SJCRH30 (cell line): ENCODE measurements around the gene GNLY. TPM values are rescaled to one million over a fixed set of nuclear protein-coding genes. Genes with fewer than 3 reads are reported as not detected.
A peak's percentile ranks its signal among the peaks of the same experiment; 100 is the strongest.
"Not testable (repeated sequence)": the region's sequence is repeated elsewhere in the genome, so short reads cannot be mapped to it uniquely, and the experiment has no call there.

ENCODE experiments used
- DNase-seq, 2 experiments: peaks; one replicate each; pipeline ENCODE4 v3.0.0-alpha.2; 2015 to 2020
- H3K27ac ChIP-seq: fragments of 250-450 bp; sonication (Bioruptor Pico); 2 replicates; pipeline ENCODE4 v1.5.1; 2020; ENCODE audit warnings: mild to moderate bottlenecking, moderate library complexity
- H3K27me3 ChIP-seq: fragments of 250-450 bp; sonication (Bioruptor Pico); 2 replicates; pipeline ENCODE4 v1.5.1; 2020; ENCODE audit warnings: mild to moderate bottlenecking, moderate library complexity
- H3K36me3 ChIP-seq: fragments of 250-450 bp; sonication (Bioruptor Pico); 2 replicates; pipeline ENCODE4 v1.5.1; 2020; ENCODE audit warnings: mild to moderate bottlenecking, moderate library complexity
- H3K4me1 ChIP-seq: fragments of 250-450 bp; sonication (Bioruptor Pico); 2 replicates; pipeline ENCODE4 v1.5.1; 2020; ENCODE audit warnings: mild to moderate bottlenecking, moderate library complexity
- H3K4me3 ChIP-seq: fragments of 250-450 bp; sonication (Bioruptor Pico); 2 replicates; pipeline ENCODE4 v1.5.1; 2020; ENCODE audit warnings: mild to moderate bottlenecking, moderate library complexity
- H3K9me3 ChIP-seq: fragments of 250-450 bp; sonication (Bioruptor Pico); replicated peaks from 2 replicates; pipeline ENCODE4 v1.5.1; 2020; ENCODE audit warnings: mild to moderate bottlenecking, moderate library complexity
- total RNA-seq: library from RNA; depleted of rRNA; stranded (reverse); fragments of >200 nt; shearing (Covaris generic); gene quantifications from 2 replicates; pipeline ENCODE4 v1.2.3, GENCODE V29; 2014

The GNLY gene
- total RNA-seq, 1 experiment from 2014 or later = not detected

- Histone ChIP-seq H3K27me3 (no peaks in the 10 kb centered on the region), H3K4me1 (peaks cover 9% of the 10 kb centered on the region; the same call in 1 of the 2 replicates), H3K36me3 (no peaks in the 10 kb centered on the region), H3K27ac (no peak overlapping the region), H3K9me3 (no peaks in the 10 kb centered on the region), H3K4me3 (no peak overlapping the region)
- peak in 1 of 2 experiments; percentile 43 for DNase-seq
Measured at GRCh38 chr2:85705680-85706039, 11.5 kb downstream of the GNLY start.

- Histone ChIP-seq H3K27me3 (no peaks in the 10 kb centered on the region), H3K4me3 (no peak overlapping the region), H3K4me1 (peaks cover 9% of the 10 kb centered on the region; the same call in 1 of the 2 replicates), H3K9me3 (no peaks in the 10 kb centered on the region), H3K27ac (no peak overlapping the region), H3K36me3 (no peaks in the 10 kb centered on the region)
- no peak for DNase-seq
Measured at GRCh38 chr2:85706063-85706462, 11.9 kb downstream of the GNLY start.

GRCh38 chr2:85706599-85707296 lies 12.6 kb downstream of the GNLY start:
- Histone ChIP-seq H3K36me3 (no peaks in the 10 kb centered on the region), H3K27ac (no peak overlapping the region), H3K4me1 (peaks cover 9% of the 10 kb centered on the region; the same call in 1 of the 2 replicates), H3K4me3 (no peak overlapping the region), H3K9me3 (no peaks in the 10 kb centered on the region), H3K27me3 (no peaks in the 10 kb centered on the region)
- no peak for DNase-seq

GRCh38 chr2:85707304-85707703 lies 13.1 kb downstream of the GNLY start:
- peak; percentile 73 to 90 for DNase-seq
- no peak overlapping the region for H3K4me3 ChIP-seq

GRCh38 chr2:85708641-85709040 lies 14.5 kb downstream of the GNLY start:
- Histone ChIP-seq H3K4me3 (no peak overlapping the region), H3K4me1 (peaks cover 4% of the 10 kb centered on the region; the same call in 1 of the 2 replicates), H3K36me3 (no peaks in the 10 kb centered on the region), H3K27me3 (no peaks in the 10 kb centered on the region), H3K9me3 (no peaks in the 10 kb centered on the region), H3K27ac (no peak overlapping the region)
- DNase-seq = no peak

More at GRCh38 chr2:85707304-85707703, 13.1 kb downstream of the GNLY start:
- Histone ChIP-seq H3K27ac (no peak overlapping the region), H3K4me1 (peaks cover 4% of the 10 kb centered on the region; the same call in 1 of the 2 replicates), H3K27me3 (no peaks in the 10 kb centered on the region), H3K9me3 (no peaks in the 10 kb centered on the region), H3K36me3 (no peaks in the 10 kb centered on the region)

- DNase-seq = no peak
- Histone ChIP-seq H3K4me1 (peaks cover 4% of the 10 kb centered on the region; the same call in 1 of the 2 replicates), H3K36me3 (no peaks in the 10 kb centered on the region), H3K9me3 (no peaks in the 10 kb centered on the region), H3K27ac (no peak overlapping the region), H3K4me3 (no peak overlapping the region), H3K27me3 (no peaks in the 10 kb centered on the region)
Measured at GRCh38 chr2:85709401-85709811, 15.2 kb downstream of the GNLY start.

GRCh38 chr2:85710687-85711577 lies 16.8 kb downstream of the GNLY start:
- DNase-seq = no peak
- Histone ChIP-seq H3K4me1 (peaks cover under 1% of the 10 kb centered on the region; the same call in 1 of the 2 replicates), H3K4me3 (no peak overlapping the region), H3K27ac (no peak overlapping the region), H3K36me3 (no peaks in the 10 kb centered on the region), H3K27me3 (no peaks in the 10 kb centered on the region), H3K9me3 (no peaks in the 10 kb centered on the region)

- Histone ChIP-seq H3K27ac (no peak overlapping the region), H3K4me1 (no peaks in the 10 kb centered on the region; the same call in 1 of the 2 replicates), H3K36me3 (no peaks in the 10 kb centered on the region), H3K9me3 (no peaks in the 10 kb centered on the region), H3K4me3 (no peak overlapping the region), H3K27me3 (no peaks in the 10 kb centered on the region)
- DNase-seq = no peak
Measured at GRCh38 chr2:85711578-85712060, 17.5 kb downstream of the GNLY start.

- no peaks in the 10 kb centered on the region for H3K27me3 ChIP-seq
- H3K4me3 ChIP-seq = no peak overlapping the region
- no peaks in the 10 kb centered on the region for H3K9me3 ChIP-seq
- peaks cover 6% of the 10 kb centered on the region for H3K4me1 ChIP-seq
- H3K27ac ChIP-seq = no peak overlapping the region
- DNase-seq = no peak
- no peaks in the 10 kb centered on the region for H3K36me3 ChIP-seq
Measured at GRCh38 chr2:85712336-85712735, 18.2 kb downstream of the GNLY start.

- no peak for DNase-seq
- no peaks in the 10 kb centered on the region for H3K9me3 ChIP-seq
- no peak overlapping the region for H3K4me3 ChIP-seq
- peaks cover 13% of the 10 kb centered on the region for H3K4me1 ChIP-seq
- no peak overlapping the region for H3K27ac ChIP-seq
- H3K27me3 ChIP-seq = no peaks in the 10 kb centered on the region
- H3K36me3 ChIP-seq = no peaks in the 10 kb centered on the region
Measured at GRCh38 chr2:85712849-85713612, 18.9 kb downstream of the GNLY start.

- Histone ChIP-seq H3K9me3 (no peaks in the 10 kb centered on the region), H3K4me3 (no peak overlapping the region), H3K27ac (no peak overlapping the region), H3K4me1 (peaks cover 15% of the 10 kb centered on the region), H3K27me3 (no peaks in the 10 kb centered on the region), H3K36me3 (no peaks in the 10 kb centered on the region)
- no peak for DNase-seq
Measured at GRCh38 chr2:85713836-85714235, 19.7 kb downstream of the GNLY start.

- H3K27ac ChIP-seq = not testable (repeated sequence)
Measured at GRCh38 chr2:85714421-85714820, 20.3 kb downstream of the GNLY start.

GRCh38 chr2:85714841-85715240 lies 20.7 kb downstream of the GNLY start:
- Histone ChIP-seq H3K4me3 (no peak overlapping the region), H3K4me1 (peaks cover 15% of the 10 kb centered on the region), H3K9me3 (no peaks in the 10 kb centered on the region), H3K27ac (no peak overlapping the region), H3K36me3 (no peaks in the 10 kb centered on the region), H3K27me3 (no peaks in the 10 kb centered on the region)
- DNase-seq = no peak

More at GRCh38 chr2:85714421-85714820, 20.3 kb downstream of the GNLY start:
- H3K4me3 ChIP-seq, DNase-seq, H3K36me3 ChIP-seq, H3K9me3 ChIP-seq, H3K27me3 ChIP-seq: not testable (repeated sequence)
- H3K4me1 ChIP-seq = peaks cover 15% of the 10 kb centered on the region

- H3K27ac ChIP-seq = no peak overlapping the region
- H3K9me3 ChIP-seq = no peaks in the 10 kb centered on the region
- no peaks in the 10 kb centered on the region for H3K27me3 ChIP-seq
- DNase-seq = no peak
- H3K4me3 ChIP-seq = no peak overlapping the region
- no peaks in the 10 kb centered on the region for H3K36me3 ChIP-seq
- peaks cover 15% of the 10 kb centered on the region for H3K4me1 ChIP-seq
Measured at GRCh38 chr2:85716346-85716914, 22.3 kb downstream of the GNLY start.
